GM18907 (cell line): ENCODE data around the gene GIMAP1.

ENCODE experiments used
- ATAC-seq: cut with Tn5 transposase; IDR thresholded peaks from one replicate; pipeline ENCODE4 v1.9.1; 2021; ENCODE audit warnings: mild to moderate bottlenecking, moderate library complexity; ENCODE audit not compliant: unreplicated experiment

GIMAP1 gene

DNA sequence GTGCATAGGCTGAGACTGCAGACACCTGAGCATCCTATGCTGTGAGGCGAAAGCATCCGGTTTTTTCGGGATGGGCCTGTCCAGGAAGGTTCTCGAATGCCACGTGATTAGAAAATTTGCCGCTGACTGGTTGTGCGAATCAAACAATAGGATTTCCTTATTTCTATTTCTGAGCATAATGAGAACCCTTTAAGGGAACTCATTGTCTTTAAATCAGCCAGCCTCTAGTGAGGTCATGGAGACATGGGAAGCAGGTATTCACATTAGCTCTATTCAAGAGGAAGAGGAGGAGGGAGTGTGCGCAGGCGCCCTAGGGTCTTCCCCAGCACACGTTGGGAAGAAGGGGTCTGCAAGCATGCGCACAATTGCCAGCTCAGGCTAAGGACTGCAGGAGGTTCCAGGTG, 5.6 kb downstream of the GIMAP1 start:
- no peak for ATAC-seq

GRCh38 chr7:150722431-150722931, 6.1 kb downstream of the GIMAP1 start:
- no peak for ATAC-seq

GRCh38 chr7:150723467-150723866, 7.1 kb downstream of the GIMAP1 start:
- no peak for ATAC-seq

- no peak for ATAC-seq
Measured at GRCh38 chr7:150727381-150727780, 11.0 kb downstream of the GIMAP1 start.

- ATAC-seq = no peak
Measured at GRCh38 chr7:150728011-150728410, 11.6 kb downstream of the GIMAP1 start.

- no peak for ATAC-seq
Measured at GRCh38 chr7:150728609-150729008, 12.2 kb downstream of the GIMAP1 start.

DNA sequence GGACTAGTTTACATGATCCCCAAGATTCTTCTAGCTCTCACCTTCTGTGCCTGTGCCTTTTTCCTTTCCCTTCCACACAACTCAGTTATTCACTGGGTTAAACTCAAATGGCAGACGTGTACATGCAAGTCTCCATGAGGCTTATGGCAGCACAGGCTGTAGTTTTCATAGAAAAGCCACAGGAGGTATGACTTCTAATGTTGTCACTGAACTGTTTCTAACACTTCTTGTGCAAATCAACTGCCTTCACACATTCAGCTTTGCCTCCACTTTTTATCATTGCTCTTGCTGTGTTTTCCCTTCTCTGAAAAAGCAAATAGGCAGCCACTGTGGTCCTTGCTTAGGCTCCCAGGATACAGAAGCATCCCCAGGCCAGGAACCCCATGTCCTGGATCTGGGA, 15.5 kb downstream of the GIMAP1 start:
- no peak for ATAC-seq

- no peak for ATAC-seq
Measured at GRCh38 chr7:150732786-150733481, 16.5 kb downstream of the GIMAP1 start.

- no peak for ATAC-seq
Measured at GRCh38 chr7:150733482-150734095, 17.2 kb downstream of the GIMAP1 start.

DNA sequence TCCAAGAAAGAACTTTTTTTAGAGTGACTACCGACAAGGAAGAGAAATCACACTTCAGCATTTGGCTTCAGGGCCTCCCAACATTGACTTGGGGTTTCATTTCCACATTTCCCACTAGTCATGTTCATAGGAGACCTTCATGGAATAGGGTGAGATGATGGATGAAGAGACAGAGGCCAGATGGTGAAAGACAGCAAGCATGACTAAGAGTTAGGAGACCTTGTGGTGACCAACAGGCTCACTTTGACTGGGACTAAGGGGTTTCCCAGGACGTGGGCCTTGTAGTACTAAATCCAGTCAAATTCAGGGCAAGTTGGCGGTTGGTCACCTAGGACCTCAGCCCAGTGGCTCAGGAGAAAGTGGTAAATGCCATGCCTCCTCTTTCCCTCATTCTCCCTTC, 17.8 kb downstream of the GIMAP1 start:
- ATAC-seq = no peak

GRCh38 chr7:150735596-150736358, 19.4 kb downstream of the GIMAP1 start:
- no peak for ATAC-seq

GRCh38 chr7:150736864-150737263, 20.5 kb downstream of the GIMAP1 start:
- ATAC-seq = peak; percentile 14

- ATAC-seq = peak; percentile 69
Measured at GRCh38 chr7:150737265-150738055, 21.0 kb downstream of the GIMAP1 start, which contains the start of gene GIMAP5. GIMAP5 (plus strand) TSS chr7:150737418; CDS start chr7:150740885, 3,467 bp downstream.

DNA sequence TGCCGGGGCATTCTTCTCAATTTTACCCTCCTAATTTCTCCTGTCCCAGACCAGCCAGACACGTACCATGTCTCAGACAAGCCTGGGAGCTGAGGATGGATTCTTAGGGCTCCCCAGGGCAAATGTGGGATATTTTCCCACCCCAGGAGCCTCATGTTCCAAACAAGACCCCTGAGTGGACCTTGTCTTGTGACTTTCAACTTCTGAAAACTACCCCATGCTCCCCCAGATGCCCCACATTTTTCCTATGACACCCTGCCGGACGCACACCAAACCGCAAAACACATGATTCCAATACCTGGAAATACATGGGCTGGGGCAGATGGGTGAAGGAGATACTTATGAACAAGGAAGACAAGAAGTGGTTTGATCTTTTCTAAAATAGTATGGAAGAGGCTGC, 21.7 kb downstream of the GIMAP1 start:
- ATAC-seq = no peak

DNA sequence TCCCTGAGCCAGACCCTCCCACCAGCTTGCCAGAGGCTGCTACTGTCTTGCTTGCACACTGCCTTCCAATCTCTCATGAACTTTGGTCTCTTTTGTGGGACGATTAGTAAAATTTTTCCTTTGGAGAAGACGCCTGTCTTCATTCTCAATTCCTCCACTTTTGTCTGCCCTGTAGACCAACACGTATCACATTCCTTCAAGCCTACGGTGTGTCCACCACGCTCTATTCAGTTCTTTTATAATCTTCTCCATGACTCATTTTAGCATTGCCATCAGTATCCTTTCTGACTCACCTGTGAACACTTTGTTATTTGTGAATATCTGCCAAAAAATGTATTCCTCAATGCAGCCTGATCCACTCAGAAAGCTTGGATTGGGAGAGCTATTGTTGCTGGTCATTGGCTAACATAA, 22.2 kb downstream of the GIMAP1 start:
- no peak for ATAC-seq

GRCh38 chr7:150739033-150739432, 22.6 kb downstream of the GIMAP1 start:
- ATAC-seq = no peak

GRCh38 chr7:150740053-150740452, 23.6 kb downstream of the GIMAP1 start:
- no peak for ATAC-seq

DNA sequence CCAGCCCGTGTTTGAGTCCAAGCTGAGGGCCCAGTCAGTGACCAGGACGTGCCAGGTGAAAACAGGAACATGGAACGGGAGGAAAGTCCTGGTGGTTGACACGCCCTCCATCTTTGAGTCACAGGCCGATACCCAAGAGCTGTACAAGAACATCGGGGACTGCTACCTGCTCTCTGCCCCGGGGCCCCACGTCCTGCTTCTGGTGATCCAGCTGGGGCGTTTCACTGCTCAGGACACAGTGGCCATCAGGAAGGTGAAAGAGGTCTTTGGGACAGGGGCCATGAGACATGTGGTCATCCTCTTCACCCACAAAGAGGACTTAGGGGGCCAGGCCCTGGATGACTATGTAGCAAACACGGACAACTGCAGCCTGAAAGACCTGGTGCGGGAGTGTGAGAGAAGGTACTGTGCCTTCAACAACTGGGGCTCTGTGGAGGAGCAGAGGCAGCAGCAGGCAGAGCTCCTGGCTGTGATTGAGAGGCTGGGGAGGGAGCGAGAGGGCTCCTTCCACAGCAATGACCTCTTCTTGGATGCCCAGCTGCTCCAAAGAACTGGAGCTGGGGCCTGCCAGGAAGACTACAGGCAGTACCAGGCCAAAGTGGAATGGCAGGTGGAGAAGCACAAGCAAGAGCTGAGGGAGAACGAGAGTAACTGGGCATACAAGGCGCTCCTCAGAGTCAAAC, 26.0 kb downstream of the GIMAP1 start:
- ATAC-seq = no peak

GRCh38 chr7:150744041-150744656, 27.7 kb downstream of the GIMAP1 start:
- ATAC-seq = no peak

GRCh38 chr7:150745086-150745485, 28.7 kb downstream of the GIMAP1 start:
- ATAC-seq = no peak
